Measurements from ENCODE around the gene STXBP6.
"Not testable (repeated sequence)": the region's sequence is repeated elsewhere in the genome, so short reads cannot be mapped to it uniquely, and the experiment has no call there.

STXBP6 gene

DNA sequence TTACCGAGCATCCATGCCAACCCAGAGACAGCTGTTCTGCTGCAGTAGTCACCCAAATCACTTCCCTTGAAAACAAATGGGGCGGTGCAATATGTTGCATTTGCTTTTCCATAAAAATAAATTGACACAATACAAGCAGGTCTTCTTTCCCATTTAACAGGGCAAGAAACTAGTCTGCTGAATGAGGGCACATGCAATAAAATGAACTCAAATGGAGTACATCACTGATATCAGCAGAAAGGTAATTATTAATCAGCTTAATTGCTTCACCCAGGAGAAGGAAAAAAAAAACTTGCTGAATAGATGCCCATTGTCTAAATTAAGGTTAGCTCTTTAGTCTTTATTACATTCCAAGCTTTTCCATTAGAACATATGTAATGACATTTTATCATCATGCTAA, 240.8 kb downstream of the STXBP6 start:
- DNase-seq (ENCODE audit: low spot score in 2 of 2), result no peak
- Mint-ChIP-seq H3K27ac (no peak overlapping the region), H3K36me3 (no peaks in the 10 kb centered on the region), H3K4me1 (no peaks in the 10 kb centered on the region), H3K4me3 (no peak overlapping the region), H3K9me3 (no peaks in the 10 kb centered on the region)
- ATAC-seq, result no peak

DNA sequence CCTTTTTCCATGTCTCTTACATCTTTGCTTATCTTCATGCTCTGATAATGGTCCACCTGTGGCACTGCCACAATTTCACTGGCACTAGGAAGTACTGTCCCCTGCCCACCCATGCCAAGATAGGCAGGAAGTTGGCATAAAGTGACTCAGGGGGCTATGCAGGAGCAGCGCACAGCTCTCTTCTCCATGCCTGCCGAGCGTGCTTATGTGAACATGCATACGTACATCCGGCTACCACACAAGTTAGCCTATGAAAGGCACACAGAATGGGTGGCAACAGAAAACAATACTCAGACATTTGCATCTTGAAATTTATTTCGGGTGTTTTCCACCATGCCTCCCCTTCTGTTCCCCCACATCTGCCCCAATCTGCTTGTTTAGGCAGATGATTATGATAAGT, 241.5 kb downstream of the STXBP6 start:
- no peak overlapping the region for H3K27ac Mint-ChIP-seq
- no peak for DNase-seq (ENCODE audit: low spot score in 2 of 2)
- H3K36me3 Mint-ChIP-seq, result no peaks in the 10 kb centered on the region
- no peaks in the 10 kb centered on the region for H3K9me3 Mint-ChIP-seq
- no peaks in the 10 kb centered on the region for H3K4me1 Mint-ChIP-seq
- ATAC-seq, result no peak
- no peak overlapping the region for H3K4me3 Mint-ChIP-seq

DNA sequence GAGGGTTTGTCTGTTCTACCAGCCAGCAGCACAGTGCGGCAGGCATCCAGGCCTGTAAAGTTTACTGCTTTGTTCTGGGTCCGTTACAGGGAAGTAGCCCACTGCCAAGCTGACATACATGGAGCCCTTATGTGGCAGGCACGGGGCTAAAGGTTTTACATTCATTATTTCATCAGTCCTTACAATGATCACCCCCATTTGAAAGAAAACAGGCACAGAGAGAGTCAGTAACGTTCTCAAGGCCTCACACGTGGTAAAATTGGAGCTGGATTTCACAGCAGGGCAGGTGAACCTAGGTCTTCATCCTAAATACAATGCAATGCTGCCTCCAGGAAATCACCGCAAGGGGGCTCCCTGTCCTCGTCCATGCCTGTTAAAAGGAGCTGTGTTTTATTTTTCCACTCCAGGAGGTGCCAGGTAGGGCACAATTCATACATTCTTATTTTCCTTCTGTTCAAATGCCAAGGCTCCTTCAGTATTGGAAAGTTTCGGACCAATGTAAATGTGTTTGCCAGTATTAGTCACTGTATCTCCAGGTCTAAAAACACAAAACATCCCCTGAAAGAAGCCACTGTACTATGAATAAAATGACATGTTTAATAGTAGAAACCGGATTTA, 243.8 kb downstream of the STXBP6 start:
- Mint-ChIP-seq H3K36me3 (no peaks in the 10 kb centered on the region), H3K4me1 (no peaks in the 10 kb centered on the region), H3K4me3 (no peak overlapping the region), H3K9me3 (no peaks in the 10 kb centered on the region), H3K27ac (no peak overlapping the region)
- DNase-seq (ENCODE audit: low spot score in 2 of 2), result peak; percentile 5 to 69
- peak; percentile 43 for ATAC-seq

DNA sequence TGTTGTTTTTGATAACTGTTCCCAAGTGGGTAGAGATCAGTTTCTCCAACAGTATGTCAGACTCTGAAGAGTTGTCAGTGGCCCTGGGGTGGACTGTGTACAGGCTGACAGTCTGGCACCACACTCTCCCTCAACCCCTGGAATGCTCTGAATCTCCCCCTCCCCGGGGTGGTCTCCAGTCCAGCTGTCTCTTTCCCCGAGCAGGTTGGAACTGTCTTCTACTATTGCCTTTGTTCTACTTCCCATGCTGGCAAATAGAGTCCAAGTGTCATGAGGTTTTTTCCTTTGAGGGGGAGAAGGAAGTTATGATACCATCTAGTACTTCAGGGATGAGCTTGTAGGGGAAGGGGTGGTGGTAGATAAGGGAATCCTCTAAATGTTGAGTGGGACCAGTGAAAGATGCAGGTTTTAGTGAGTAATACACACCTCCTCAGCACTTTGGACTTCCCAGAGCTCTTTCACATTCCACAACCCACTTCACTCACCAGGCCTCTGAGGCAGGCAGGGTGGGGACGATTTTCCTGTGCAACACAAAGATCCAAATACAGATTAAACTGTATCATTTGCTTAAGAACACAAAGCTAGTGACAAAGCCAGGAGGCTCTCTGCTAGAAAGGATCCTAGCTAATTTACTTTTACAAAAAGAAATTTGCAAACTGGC, 245.3 kb downstream of the STXBP6 start:
- Mint-ChIP-seq H3K9me3 (no peaks in the 10 kb centered on the region), H3K27ac (no peak overlapping the region), H3K4me1 (no peaks in the 10 kb centered on the region), H3K4me3 (no peak overlapping the region), H3K36me3 (no peaks in the 10 kb centered on the region)
- peak; percentile 26 for ATAC-seq
- no peak for DNase-seq (ENCODE audit: low spot score in 2 of 2)

DNA sequence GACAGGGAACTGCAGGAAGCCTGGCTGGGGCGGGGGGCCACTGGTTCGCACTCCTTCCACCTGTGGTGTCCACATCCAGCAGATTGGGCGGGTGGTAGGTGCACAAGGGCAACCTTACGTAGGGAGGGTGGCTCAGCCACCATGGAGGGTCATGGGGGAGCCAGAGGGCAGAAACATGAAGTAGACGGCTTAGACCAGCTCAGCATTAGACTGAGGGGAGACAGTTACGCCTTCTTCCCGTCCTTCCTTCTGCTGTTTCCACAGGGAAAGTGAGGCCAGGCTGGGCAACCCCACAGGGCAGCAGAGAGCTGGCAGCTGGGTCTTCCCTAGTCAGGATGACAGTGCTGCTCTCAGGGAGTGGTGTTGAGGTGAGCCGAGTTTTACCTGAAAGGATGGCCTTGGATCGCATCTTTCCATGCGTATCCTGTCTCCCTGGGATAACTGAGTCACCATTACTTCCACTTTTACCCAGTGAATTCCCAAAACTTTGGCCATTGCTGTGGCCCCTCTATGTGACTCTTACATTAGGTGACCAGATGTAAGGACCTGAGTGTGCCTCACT, 245.9 kb downstream of the STXBP6 start:
- ATAC-seq (peak; percentile 39), DNase-seq (ENCODE audit: low spot score in 2 of 2) (no peak)
- Mint-ChIP-seq H3K36me3 (no peaks in the 10 kb centered on the region), H3K9me3 (no peaks in the 10 kb centered on the region), H3K4me1 (peaks cover 4% of the 10 kb centered on the region), H3K27ac (no peak overlapping the region), H3K4me3 (no peak overlapping the region)

DNA sequence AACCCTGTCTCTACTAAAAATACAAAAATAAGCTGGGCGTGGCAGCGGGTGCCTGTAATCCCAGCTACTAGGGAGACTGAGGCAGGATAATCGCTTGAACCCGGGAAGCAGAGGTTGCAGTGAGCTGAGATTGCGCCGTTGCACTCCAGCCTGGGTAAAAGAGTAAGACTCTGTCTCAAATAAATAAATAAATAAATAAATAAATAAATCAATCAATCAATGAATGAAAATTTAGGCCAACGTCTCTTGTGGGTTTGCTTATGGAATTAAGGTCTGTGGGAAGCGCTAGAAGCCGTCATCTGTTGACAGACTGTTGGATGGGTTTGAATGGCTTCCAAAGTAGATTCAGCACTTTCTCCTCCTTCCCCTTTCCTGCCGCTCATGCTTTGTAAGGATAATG, 246.5 kb downstream of the STXBP6 start:
- H3K27ac Mint-ChIP-seq; H3K4me1 Mint-ChIP-seq; DNase-seq (ENCODE audit: low spot score in 2 of 2); H3K36me3 Mint-ChIP-seq; ATAC-seq; H3K4me3 Mint-ChIP-seq; H3K9me3 Mint-ChIP-seq: not testable (repeated sequence)

DNA sequence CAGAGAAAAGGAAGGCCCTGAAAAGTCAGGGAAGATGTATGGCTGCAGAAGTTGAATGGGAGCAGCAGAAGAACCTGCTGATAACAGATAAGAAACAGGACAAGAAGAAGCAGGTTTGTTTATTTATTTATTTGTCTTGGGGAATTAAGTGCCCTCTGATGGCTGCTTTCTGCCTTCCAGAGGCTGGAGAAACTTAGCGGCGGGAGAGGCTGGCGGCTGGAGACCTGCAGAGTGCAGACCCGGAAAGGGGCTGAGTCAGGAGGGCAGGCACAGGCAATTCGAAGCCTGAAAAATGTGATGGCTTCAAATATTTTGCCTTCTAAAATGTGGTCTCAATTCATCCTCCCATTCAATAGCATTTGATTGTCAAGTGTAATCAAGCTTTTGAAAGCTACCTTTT, 247.7 kb downstream of the STXBP6 start:
- H3K4me3 Mint-ChIP-seq, result no peak overlapping the region
- ATAC-seq, result no peak
- peaks cover 8% of the 10 kb centered on the region for H3K4me1 Mint-ChIP-seq
- DNase-seq (ENCODE audit: low spot score in 2 of 2), result no peak
- H3K9me3 Mint-ChIP-seq, result no peaks in the 10 kb centered on the region
- no peak overlapping the region for H3K27ac Mint-ChIP-seq
- no peaks in the 10 kb centered on the region for H3K36me3 Mint-ChIP-seq

DNA sequence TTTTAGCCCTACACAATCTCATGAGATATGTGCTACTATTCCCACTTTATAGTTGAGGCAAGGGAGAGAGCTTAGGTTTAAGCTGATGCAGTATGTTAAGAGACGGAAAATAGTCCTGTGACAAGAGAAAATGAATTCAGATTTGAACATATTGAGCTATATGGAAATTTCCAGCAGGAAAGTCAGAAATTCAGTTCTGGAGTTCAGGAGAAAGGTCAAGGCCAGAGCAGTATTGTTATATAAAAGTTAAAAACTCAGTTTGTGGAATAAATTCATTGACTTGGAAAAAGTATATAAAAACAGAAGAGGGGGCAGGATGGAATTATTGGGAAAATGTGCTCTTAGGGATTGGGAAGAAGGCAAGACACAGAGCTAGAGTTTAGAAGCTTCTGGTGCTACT, 248.9 kb downstream of the STXBP6 start:
- DNase-seq (ENCODE audit: low spot score in 2 of 2) (no peak), ATAC-seq (no peak)
- H3K4me3 Mint-ChIP-seq, result no peak overlapping the region
- peaks cover 8% of the 10 kb centered on the region for H3K4me1 Mint-ChIP-seq
- no peaks in the 10 kb centered on the region for H3K36me3 Mint-ChIP-seq
- H3K27ac Mint-ChIP-seq, result no peak overlapping the region
- no peaks in the 10 kb centered on the region for H3K9me3 Mint-ChIP-seq

DNA sequence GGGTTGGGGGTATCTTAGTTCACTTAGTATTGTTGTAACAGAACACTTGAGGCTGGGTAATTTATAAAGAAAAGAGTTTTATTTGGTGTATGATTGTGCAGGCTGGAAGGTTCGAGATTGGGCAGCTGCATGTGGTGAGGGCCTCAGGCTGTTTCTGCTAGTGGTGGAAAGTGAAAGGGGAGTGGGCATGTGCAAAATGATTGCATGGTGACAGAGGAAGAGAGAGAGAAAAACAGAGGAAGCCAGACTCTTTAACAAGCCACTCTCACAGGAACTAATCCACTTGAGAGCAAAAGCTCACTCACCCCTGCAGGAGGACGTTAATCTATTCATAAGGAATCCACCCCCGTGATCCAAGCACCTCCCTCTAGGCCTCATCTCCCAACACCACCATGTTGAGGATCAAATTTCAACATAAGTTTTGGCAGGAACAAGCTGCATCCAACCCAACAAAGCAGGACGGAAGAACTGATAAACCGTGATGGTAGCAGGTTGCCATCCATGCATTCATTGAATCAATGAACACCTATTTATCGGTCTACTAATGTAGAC, 251.0 kb downstream of the STXBP6 start:
- Mint-ChIP-seq H3K36me3 (no peaks in the 10 kb centered on the region), H3K9me3 (no peaks in the 10 kb centered on the region), H3K4me1 (peaks cover 8% of the 10 kb centered on the region), H3K4me3 (no peak overlapping the region), H3K27ac (no peak overlapping the region)
- no peak for DNase-seq (ENCODE audit: low spot score in 2 of 2)
- ATAC-seq, result no peak

DNA sequence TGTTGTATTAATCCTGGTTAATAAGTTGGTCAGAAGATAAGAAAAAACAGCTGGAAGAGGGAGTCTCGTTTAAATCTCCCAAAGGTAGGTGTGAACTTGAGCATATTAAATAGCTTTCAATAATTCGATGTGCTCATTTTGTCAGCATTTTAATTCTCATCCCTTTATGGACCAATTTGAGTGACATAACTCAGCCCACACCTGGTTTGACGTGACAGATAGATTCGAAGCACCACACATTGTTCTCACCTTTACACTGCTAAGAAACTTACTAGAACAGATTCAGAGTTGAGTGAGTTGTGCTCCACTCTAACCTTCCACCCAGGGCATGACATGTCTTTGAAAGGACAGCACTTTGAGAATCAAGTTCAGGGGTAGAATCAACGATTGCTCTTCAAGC, 254.5 kb downstream of the STXBP6 start:
- Mint-ChIP-seq H3K27ac (no peak overlapping the region), H3K4me3 (no peak overlapping the region), H3K9me3 (no peaks in the 10 kb centered on the region)

DNA sequence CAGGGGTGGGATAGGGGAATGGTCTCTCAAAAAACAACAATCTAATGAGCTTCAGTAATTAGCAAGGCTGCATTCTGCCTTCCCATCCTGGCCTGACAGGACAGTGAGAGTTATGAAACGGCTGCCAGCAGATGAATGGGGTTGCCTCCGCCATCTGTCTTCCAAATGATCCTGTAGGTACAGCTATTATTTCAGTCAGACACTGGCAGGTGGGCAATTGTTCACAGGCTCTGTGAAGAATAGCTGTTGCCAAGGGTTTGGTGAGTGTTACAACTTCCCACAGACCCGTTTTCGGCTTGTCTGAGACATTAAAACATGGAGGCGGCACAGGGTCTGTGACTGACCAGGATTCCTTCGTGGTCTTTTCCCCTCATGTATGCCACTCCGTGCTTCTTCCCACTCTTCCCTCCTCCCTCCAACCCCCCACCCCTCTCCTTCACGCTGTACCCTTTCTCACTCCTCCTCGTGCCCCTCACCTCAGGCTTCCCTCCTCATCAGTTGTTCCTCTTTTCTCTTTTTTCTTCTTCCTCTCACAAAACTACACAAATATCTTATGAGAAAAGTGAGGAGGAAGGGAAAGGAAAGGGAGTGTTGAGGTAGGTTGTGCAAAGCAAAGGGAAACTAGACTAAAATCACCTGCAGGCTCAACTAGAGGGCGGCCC, 255.2 kb downstream of the STXBP6 start:
- H3K27ac Mint-ChIP-seq, result no peak overlapping the region
- H3K4me3 Mint-ChIP-seq, result no peak overlapping the region
- H3K4me1 Mint-ChIP-seq, result peaks cover 8% of the 10 kb centered on the region
- no peak for ATAC-seq
- no peaks in the 10 kb centered on the region for H3K36me3 Mint-ChIP-seq
- H3K9me3 Mint-ChIP-seq, result no peaks in the 10 kb centered on the region
- no peak for DNase-seq (ENCODE audit: low spot score in 2 of 2)

More for the DNA sequence above, 254.5 kb downstream of the STXBP6 start:
- Mint-ChIP-seq H3K36me3 (no peaks in the 10 kb centered on the region), H3K4me1 (peaks cover 8% of the 10 kb centered on the region)
- DNase-seq (ENCODE audit: low spot score in 2 of 2) (no peak), ATAC-seq (no peak)

DNA sequence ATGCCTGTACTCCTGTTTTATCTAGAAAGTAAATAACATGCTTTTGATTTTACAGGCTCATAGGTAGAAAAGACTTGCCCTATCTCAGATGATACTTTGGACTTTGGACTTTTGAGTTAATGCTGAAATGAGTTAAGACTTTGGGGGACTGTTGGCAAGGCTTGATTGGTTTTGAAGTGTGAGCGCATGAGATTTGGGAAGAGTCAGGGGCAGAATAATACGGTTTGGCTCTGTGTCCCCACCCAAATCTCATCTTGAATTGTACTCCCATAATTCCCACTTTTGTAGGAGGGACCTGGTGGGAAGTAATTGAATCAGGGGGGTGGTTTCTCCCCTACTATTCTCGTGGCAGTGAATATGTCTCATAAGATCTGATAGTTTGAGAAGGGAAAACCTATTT, 259.8 kb downstream of the STXBP6 start:
- Mint-ChIP-seq H3K27ac (no peak overlapping the region), H3K9me3 (no peaks in the 10 kb centered on the region), H3K36me3 (no peaks in the 10 kb centered on the region), H3K4me3 (no peak overlapping the region), H3K4me1 (no peaks in the 10 kb centered on the region)
- DNase-seq (ENCODE audit: low spot score in 2 of 2), result no peak
- no peak for ATAC-seq

DNA sequence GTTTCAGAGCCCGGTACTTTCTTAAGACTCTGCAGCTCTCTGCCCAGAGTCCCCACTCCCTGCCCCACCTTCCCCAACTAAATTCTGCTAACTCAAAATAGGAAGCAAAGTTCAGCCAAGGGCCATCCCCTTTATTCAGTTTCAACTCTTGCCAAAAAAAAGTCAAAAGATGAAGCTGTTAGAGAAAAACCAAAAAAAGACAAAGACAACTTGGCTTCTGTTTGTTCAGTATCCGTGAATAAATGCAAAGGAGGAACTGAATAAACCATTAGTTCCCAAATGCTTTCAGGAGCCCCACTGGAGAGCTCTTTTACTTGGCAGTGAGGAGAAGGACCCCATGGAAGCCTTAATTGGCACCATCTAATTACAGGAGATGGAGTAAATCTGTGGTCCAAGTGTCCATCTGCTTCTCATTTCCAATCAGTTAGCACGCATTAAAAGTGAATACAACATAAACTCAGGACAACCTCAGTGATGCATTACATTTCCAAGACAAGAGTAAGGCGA, 260.5 kb downstream of the STXBP6 start:
- Mint-ChIP-seq H3K27ac (no peak overlapping the region), H3K4me3 (no peak overlapping the region), H3K9me3 (no peaks in the 10 kb centered on the region), H3K36me3 (no peaks in the 10 kb centered on the region), H3K4me1 (no peaks in the 10 kb centered on the region)
- DNase-seq (ENCODE audit: low spot score in 2 of 2) (no peak), ATAC-seq (no peak)

DNA sequence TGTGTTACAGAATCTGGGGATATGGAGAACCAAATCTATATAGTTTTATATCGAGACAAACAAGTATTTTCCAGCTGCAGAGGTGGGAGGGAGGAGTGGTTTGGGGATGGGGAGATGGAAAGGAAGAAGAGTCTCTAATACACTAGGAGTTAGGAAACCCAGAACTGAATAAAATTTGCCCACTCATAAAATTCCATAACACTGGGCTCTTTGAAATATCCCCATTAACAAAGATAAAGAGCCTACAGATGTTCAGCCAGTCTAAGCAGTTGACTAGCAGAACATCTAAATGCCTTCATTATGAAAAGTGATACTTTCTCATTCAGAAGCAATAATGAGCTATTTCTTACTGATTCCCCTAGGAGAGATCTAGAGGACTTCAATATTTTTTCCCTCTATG, 264.2 kb downstream of the STXBP6 start:
- Mint-ChIP-seq H3K9me3 (no peaks in the 10 kb centered on the region), H3K27ac (no peak overlapping the region), H3K4me3 (no peak overlapping the region), H3K36me3 (no peaks in the 10 kb centered on the region), H3K4me1 (no peaks in the 10 kb centered on the region)
- DNase-seq (ENCODE audit: low spot score in 2 of 2) (no peak), ATAC-seq (no peak)

DNA sequence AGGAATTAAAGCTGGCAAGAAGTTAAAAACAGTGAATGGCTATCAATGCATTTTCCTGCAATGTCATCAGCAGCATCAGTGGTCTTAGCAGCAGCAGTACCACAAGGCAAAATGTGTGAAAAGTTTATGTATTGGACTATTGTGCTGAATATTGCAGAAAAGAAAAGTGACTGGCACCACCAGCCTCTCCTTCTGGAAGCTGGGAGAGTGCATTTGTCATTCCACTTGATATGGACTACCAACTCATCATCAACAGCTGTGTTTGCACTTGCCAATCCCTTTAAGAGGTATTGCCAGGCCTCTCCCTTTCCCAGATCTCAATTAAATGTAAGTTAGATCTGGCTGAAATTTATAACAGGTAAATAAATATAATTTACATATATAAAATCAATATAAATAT, 265.0 kb downstream of the STXBP6 start:
- Mint-ChIP-seq H3K9me3 (no peaks in the 10 kb centered on the region), H3K4me3 (no peak overlapping the region), H3K27ac (no peak overlapping the region), H3K4me1 (no peaks in the 10 kb centered on the region), H3K36me3 (no peaks in the 10 kb centered on the region)
- no peak for ATAC-seq
- DNase-seq (ENCODE audit: low spot score in 2 of 2), result no peak
